8988T (cell line): ENCODE data around the gene IRF7.

Source experiments
- DNase-seq: peaks from one replicate; pipeline ENCODE4 v3.0.0; 2011

IRF7 gene

GRCh38 chr11:640021-640706 is 24.4 kb upstream of the IRF7 start:
- no peak for DNase-seq

DNA sequence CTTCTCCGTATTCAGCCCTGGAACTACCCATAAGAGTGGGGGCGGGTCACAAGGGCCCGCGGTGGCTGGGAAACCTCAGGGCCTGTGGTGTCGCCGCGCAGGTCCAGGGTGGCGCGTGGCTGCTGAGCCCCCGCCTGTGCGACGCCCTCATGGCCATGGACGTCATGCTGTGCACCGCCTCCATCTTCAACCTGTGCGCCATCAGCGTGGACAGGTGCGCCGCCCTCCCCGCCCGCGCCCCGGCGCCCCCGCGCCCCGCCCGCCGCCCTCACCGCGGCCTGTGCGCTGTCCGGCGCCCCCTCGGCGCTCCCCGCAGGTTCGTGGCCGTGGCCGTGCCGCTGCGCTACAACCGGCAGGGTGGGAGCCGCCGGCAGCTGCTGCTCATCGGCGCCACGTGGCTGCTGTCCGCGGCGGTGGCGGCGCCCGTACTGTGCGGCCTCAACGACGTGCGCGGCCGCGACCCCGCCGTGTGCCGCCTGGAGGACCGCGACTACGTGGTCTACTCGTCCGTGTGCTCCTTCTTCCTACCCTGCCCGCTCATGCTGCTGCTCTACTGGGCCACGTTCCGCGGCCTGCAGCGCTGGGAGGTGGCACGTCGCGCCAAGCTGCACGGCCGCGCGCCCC is 23.7 kb upstream of the IRF7 start:
- DNase-seq, result no peak

- DNase-seq, result no peak
Measured at GRCh38 chr11:638631-639331, 23.0 kb upstream of the IRF7 start.

DNA sequence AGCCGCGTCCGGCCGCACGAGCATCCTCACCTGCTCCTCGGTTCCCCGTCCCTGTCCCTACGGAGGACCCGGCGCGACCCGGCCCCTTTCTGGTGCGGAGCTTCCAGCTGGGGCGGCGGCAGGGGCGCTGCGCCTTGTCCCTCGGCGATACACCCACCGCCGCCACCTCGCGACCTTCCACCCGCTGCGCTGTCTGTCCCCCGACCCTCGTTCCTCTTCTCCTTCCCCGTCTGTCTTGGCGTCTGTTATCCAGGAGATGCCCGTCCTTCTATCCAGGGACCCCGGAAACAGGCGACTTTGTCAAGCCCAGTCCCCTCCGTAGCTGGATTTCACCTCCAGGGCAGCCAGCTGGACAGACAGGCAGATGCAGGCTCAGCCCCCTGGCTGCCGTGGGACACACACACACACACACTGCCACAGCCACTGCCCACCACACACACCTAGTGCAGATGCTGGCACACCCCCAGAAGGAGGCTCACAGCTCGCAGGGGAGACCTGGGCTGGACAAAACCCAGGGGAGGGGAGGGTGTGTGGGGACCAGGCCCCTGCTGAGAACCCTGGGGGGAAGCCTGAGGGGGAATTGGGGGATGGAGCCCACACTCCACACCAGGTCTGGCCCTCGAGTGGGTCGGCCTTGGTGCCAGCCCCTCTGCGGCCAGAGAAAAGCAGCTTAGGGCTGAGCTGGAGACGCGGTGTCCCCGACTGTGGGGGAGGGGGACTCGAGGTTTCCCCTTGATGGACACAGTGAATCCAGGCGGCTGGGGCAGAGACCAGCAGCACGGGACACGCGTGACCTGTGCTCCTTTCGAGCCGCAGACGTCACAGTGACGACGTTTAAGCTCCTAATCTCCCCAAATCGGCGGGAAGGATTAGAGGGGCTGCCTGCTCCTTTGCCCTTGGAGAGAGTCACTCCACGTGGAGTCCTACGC is 22.1 kb upstream of the IRF7 start:
- no peak for DNase-seq

- no peak for DNase-seq
Measured at GRCh38 chr11:637333-637592, 21.5 kb upstream of the IRF7 start.

DNA sequence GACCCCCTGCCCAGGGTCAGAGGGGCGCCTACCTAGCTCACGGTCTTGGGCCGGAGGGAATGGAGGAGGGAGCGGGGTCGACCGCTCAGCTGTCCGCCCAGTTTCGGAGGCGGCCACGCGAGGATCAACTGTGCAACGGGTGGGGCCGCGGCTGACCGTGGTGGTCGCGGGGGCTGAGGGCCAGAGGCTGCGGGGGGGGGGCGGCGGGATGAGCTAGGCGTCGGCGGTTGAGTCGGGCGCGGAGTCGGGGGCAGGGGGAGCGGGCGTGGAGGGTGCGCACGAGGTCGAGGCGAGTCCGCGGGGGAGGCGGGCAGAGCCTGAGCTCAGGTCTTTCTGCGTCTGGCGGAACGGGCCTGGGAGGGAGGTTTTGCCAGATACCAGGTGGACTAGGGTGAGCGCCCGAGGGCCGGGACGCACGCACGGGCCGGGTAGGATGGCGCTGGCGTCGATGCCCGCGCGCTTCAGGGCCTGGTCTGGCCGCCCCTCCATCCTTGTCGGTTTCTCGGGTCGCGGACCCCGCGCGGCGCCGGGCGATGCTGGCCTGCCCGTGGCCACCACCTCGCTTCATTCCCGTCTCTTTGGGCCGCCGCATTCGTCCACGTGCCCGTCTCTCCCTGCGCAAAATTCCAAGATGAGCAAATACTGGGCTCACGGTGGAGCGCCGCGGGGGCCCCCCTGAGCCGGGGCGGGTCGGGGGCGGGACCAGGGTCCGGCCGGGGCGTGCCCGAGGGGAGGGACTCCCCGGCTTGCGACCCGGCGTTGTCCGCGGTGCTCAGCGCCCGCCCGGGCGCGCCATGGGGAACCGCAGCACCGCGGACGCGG is 21.0 kb upstream of the IRF7 start, which contains the start of gene DRD4:
DRD4 (plus strand) TSS at position 759 of the 822 bp plus-strand sequence; CDS start at position 795, 36 bp downstream.
- DNase-seq, result no peak

- DNase-seq, result no peak
Measured at GRCh38 chr11:635945-636510, 20.3 kb upstream of the IRF7 start.

- no peak for DNase-seq
Measured at GRCh38 chr11:630871-631270, 15.1 kb upstream of the IRF7 start.

DNA sequence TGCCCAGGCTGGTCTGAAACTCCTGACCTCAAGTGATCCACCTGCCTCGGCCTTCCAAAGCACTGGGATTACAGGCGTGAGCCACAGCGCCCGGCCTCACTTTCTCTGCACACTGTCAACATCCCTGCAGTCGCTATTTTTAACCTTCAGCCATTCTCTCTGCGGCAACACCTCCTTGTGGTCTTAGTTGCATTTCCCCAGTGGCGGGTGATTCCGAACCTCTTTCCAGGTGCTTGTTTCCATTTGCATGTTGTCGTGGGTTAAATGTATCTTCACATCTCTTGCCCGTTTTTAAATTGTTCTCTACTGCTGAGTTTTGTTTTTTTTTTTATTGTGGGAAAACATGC is 13.5 kb upstream of the IRF7 start:
- no peak for DNase-seq

DNA sequence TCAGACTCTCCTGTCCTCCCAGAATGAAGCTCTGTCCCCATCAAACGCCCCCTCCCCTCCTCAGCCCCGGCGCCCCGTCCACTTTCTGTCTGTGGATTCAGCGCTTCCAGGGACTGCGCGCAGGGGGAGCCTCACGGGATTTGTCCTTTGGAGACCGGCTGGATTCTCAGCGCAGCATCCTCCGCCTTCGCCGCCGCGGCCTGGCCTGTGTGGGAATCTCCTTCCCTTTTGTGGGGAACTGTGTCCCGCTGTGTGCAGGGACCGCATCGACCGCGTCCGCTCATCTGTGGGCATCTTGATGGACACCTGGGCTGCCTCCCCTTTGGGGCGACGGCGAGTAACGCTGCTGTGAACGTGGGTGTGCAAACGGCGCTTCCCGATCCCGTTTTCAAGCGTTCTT is 12.3 kb upstream of the IRF7 start:
- DNase-seq, result no peak

DNA sequence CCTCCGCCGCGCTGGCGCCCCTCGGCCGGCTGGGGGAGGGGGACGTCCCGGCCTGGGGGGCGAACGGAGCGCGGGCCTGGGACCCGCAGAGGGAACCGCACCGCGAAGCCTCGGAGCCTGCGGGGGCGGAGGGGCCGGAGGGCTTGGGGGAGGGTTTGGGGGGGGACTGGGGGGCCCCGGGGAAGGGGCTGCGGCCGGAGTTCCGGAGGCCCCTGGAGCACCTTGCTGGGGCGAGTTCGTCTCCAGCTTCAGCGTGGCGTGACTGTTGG is 11.5 kb upstream of the IRF7 start:
- no peak for DNase-seq

- no peak for DNase-seq
Measured at GRCh38 chr11:626475-627307, 10.9 kb upstream of the IRF7 start, which contains the start of gene SCT. TSS of gene SCT (minus strand) at chr11:627181. CDS start at chr11:627143, 38 bp downstream.

DNA sequence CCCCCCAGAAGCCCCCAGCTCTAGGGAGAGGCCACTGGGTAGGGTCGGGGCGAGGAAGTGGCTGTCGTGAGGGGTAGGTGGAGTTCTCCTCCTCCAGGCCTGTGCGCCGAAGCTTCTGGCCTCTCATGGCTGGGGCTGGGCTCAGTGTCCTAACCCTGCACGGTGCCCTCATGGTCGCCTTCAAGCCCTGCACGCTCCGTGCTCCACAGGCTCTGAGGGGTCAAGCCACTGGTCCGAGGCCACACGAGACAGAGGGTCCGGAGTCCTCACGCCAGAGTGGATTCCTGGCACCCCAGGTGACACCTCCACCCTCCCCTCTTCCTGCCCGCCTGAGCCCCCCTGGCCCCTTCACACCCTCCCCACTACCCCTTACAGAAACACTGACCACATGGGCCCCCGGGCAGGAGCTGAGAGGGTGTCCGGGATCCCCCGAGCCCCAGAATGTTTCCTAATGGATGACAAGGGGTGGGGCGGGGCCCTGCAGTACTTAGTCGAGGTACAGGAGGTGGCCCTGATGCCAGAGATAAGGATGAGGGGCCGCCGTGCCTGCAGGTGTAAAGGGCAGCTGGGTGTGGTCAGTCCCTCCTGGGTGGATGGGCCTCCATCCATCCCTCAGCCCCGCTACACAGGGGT is 10.0 kb upstream of the IRF7 start:
- no peak for DNase-seq

DNA sequence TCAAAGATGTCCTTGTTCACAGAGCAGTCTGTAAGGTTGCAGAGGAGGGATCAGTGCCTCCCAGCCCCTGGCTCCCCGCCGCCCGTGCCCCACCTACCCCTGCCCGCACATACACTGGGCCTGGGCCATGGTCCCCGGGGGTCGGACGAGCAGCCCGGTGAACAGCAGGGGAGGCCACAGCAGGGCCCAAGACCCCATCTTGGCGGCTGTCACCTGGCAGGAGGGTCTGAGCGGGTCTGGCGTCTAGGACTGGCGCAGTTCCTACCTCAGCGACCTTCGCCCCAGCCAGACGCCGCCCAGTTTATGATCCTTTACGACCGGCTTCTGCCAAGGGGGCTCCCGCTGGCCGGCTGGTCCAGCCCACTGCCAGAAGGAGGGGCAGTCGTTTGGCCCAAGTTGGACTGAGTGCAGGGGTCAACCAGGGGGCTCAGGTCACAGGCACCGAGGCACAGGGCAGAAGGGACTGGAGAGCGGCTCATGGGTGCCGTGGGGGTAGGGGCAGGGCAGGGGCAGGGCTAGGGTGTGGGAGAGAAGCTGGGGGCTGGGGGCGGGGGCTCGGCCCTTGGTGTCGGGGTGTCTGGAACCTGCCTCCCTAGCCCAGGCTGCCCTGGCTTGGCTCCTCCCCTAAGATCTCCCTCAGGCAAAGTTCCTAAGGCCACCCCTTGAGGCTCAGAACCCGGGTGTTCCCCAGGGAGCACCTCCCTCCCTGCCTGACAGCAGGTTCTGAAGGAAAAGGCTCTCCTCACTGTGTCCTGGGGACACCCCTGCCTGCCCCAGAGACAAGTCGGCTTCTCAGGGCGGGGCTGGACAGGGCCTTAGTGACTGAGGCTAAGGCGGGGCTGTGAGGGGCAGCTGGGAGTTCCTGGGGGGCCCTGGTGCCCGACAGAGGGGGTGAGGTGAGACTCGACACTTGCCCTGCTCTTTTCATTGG is 9.2 kb upstream of the IRF7 start, which contains the start of gene CDHR5:
CDHR5 (minus strand) TSS at position 251 of the 931 bp plus-strand sequence; CDS start at position 198, 53 bp downstream.
- DNase-seq, result no peak

- DNase-seq, result peak; percentile 92
Measured at GRCh38 chr11:623999-624704, 8.4 kb upstream of the IRF7 start.

DNA sequence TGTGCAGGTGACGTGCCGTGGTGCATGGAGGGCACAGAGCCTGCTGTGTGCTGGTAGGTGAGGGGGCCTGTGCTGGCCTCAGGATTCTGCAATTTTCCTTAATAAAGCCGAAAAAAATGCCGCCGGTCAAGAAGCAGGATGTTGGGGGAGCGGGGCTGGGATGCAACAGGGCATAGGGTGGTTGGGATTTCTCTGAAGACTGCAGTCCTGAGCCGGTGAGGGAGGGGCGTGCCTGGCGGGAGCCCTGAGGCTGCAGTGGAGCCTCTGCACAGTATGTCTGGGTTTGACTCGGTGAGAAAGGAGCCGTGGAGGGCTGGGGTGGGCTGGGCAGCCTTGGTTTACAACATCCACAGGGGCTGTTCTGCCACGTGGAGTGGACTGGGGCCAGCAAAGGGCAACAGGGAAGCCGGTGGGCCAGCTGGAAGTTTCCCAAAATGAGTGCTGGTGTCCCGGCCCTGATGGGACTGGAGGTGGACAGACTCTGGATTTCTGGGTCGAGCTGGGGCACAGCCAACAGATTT is 7.7 kb upstream of the IRF7 start:
- no peak for DNase-seq

DNA sequence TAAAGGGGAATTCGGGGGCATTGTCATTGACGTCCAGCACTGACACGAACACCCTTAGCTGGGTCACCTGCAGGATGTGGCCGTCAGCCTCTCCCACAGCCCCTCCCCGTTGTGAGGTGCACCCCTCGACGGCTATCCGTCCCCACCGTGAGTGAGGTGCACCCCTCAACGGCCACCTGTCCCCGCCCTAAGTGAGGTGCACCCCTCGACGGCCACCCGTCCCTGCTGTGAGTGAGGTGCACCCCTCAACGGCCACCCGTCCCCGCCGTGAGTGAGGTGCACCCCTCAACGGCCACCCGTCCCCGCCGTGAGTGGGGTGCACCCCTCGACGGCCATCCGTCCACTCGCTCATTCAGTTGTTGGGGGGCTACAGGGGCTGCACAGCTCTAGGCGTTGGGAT is 6.1 kb upstream of the IRF7 start:
- DNase-seq, result no peak

DNA sequence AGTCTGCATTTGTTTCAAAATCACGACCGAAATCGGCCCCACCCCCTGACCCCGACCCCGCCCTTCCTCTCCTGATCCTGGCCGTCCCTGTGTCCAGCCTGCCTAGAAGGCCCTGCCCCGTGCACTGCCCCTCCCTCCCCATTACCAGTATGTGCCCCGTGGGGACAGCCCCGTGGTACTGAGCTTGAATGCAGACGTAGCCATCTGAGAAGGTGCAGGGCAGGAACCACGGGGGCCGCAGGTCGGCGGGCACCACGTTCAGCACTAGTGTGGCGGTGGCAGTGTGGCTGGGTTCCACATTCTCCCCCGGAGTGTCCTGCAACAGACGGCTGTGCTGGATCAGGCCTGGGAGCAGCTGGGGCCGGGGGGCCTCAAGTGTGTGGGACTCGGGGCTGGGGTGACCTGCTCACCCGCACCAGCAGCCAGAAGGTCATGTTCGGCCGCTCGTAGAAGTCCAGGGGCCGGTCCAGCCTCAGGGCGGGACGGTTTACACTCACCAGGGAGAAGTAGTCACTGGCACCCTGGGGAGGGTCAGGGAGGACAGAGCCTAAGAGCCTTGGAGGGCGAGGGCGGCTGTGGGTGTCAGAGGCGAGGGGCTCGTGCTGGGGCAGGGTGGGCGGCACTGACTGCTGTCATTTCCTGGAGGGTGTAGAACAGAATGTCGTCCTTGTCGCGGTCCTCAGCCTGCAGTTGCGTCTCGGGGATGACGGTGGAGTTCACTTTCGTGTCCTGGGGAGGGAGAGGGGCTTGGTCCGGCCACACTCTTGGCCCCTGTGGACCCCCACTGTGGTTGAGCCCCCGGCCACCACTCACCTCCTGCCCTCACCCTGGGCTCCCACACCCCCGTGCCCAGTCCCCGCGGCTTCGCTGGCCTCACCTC is 5.4 kb upstream of the IRF7 start:
- DNase-seq, result no peak
